GM21526 (cell line): ENCODE measurements around the gene TBX4.
"Not testable (repeated sequence)": the region's sequence is repeated elsewhere in the genome, so short reads cannot be mapped to it uniquely, and the experiment has no call there.

Experiments
- ATAC-seq: cut with Tn5 transposase; IDR thresholded peaks from one replicate; pipeline ENCODE4 v1.9.1; 2021; ENCODE audit warnings: moderate library complexity; ENCODE audit not compliant: unreplicated experiment, low FRiP score

TBX4 gene

DNA sequence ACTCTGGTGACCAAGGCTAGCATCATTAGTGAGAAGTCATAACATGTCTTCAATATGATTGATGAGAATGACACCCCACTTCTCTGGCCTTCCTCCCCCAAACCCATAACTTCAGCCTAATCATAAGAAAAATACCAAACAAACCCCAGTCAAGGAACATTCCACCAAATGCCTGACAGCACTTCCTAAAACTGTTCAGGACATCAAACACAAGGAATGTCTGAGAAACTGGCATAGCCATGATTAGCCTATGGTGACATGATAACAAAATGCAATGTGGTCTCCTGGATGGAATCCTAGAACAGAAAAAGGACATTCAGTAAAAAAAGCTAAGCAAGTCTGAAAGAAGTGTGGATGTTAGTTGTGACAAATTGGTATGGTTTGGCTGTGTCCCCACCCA is 24.7 kb upstream of the TBX4 start:
- no peak for ATAC-seq

DNA sequence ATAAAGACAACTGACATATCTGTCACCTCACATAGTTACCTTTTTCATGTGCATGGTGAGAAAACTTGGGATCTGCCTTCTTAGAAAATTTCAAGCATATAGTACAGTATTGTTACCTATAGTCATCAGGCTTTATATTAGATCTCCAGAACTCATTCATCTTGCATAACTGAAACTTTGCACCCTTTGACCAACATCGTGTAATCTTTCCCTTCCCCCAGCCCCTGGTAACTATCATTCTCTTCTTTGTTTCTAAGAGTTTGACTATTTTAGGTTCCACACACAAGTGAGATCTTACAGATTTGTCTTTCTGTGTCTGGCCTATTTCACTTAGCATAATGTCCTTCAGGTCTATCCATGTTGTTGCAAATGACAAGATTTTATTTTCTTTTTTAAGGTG is 22.9 kb upstream of the TBX4 start:
- no peak for ATAC-seq

DNA sequence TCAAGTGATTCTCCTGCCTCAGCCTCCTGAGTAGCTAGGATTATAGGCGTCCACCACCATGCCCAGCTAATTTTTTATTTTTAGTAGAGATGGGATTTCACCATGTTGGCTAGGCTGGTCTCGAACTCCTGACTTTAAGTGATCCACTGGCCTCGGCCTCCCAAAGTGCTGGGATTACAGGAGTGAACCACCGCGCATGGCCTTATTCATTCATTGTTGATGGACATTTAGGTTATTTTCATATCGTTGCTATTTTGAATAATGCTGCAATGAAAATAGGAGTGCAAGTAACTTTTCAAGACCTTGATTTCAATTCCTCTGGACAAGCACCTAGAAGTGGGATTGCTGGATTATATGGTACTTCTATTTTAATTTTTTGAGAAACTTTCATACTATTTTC is 22.4 kb upstream of the TBX4 start:
- ATAC-seq, result not testable (repeated sequence)

DNA sequence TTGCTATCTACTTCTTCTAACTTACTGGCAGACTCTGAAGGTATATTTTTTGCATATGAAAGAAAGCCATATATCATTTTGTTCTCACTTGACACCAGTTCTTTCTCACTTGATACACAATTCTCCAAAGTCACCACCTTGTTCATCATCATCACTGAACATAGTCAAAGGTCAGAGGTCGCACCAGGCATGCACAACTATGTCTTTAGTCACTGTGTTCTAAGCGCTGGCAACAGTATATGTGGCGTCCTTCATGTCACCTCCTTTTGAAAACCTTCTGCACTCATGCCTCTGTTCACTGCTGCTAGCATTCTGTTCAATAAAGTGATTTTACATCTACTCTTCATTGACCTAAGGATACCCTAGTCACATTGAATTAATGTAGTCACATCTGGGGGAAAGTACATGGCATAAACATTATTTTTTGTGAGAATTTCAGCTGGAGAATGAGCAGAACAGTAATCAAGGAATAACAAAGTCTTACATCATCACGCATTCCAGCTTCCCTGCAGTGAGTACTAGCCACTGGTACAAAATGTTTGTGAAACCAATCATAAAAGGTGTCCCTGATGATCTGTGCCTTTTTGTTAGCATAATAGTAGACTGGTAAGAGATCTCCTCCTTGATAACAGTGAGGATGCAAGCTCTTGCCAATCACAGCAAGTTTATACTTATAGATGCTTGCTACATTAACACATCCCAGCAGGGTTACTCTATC is 20.5 kb upstream of the TBX4 start:
- no peak for ATAC-seq

DNA sequence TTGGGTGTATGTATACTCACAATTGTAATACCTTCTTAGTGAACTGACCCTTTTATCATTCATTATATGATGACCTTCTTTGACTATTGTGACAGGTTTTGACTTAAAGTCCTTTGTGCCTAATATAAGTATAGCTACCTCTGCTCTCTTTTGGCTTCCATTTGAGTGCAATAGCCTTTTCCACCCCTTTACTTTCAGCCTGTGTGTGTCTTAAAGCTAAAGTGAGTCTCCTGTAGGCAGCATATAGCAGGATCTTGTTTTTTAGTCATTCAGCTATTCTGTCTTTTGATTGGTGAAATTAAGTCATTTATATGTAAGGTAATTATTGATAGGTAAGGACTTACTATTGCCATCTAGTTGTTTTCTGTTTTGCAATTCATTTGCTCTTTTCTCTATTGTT is 15.9 kb upstream of the TBX4 start:
- ATAC-seq, result no peak

DNA sequence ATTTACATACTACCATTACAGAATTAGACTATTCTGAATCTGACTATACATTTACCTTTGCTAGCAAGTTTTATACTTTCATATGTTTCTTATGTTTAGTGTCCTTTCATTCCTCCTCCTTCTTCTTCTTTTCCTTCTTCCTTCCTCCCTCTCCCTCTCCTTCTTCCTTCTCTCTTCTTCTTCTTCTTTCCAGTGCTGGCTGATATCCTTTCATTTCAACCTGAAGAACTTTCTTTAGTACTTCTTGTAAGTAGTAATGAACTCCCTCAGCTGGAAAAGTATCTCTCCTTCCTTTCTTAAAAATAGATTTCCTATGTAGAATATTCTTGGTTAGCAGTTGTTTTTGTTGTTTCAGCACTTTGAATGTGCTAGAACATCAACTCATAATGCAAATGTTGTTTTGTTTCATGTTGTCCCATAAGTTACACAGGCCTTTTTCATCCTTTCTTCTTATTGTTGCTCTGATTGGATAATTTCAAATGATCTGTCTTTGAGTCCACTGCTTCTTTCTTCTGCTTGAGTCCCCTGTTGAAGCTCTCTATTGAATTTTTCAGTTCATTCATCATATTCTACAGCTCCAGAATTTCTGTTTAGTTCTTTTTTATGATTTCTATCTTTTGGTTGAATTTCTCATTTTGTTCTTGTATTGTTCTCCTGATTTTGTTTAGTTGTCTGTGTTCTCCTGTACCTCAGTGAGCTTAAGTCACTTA is 15.1 kb upstream of the TBX4 start:
- no peak for ATAC-seq

DNA sequence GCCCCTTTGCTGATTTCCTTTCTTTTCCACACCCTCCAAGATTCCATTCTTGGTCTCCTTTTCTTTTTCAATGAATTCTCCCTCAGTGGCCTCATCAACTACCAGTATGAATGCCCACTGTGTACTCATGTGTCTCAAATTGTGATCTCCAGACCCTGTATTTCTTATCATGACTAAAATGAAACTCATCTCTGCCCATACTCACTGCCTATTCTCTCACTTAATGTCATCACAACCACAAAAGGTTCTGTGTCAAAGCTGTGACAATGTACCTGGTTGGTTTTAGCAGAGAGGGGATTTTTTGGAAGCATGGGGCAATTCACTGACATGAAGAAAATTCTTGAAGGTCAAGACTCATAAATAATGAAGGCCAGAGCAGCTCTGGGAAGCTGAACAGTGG is 11.5 kb upstream of the TBX4 start:
- no peak for ATAC-seq

DNA sequence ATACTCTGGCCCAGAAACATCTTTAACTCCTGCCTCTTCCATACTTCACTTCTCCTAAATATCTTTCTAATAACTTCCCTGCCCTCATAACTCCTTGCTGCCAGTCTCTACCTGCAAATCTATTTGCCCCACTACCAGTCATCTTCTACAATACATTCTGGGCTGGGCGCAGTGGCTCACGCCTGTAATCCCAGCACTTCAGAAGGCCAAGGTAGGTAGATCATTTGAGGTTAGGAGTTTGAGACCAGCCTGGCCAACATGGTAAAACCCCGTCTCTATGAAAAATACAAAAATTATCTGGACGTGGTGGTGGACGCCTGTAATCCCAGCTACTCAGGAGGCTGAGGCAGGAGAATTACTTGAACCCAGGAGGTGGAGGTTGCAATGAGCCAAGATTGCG is 10.7 kb upstream of the TBX4 start:
- not testable (repeated sequence) for ATAC-seq

DNA sequence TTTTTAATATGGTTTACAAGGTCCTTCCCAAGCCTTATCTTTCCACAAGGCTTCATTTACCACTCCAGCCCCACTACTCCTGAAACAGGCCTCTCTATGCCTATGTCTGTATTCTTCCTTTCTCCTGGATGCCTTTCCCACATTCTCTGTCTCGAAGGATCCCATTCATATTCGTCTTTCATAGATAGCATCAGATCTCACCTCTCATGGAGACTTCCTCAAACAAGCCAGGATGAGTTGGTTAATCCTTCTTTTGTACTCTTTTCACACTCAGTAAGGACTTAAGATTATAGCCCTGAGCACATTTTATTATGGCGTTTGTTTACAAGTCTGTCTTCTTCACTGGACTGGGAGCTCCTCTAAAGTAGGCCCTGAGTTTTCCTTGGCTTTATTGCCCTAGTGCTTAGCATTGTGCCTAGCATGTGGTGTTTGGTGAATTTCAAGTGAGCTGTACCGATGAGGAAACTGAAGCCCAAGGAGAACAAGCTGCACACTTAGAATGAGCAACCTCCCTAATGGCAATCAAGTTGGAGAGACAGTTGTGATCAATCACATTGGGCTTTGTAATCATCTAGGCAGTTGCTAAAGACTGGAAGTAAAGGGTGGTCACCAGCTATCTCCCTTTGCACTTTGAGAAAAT is 10.0 kb upstream of the TBX4 start:
- ATAC-seq, result no peak

DNA sequence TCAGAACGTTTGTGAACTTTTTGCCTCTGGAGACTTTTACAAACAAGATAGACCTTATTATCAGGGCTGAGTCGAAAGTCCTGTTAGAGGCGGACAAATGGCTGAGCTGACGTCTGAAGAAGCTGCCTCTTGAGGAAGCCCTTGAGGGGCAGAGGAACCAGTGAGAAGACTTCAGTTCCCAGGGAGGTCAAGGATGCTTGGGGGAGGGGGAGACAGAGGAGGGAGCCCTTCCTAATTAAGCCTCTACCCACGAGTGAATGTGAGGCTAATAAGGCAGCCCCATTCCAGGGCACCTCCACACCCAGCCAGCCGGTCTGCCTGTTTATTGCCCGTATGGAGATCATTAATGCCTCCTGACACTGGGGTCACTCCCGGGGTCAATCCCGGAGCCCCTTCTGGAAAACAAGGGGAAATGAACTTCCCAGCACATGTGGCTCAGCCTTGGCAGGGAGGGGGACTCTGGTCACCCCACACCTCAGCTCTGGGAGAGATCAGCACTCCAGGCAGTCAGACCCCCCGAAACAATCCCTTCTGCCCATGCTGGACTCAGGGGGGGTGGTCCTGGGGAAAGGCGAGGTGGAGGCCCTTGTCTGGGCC is 9.2 kb upstream of the TBX4 start:
- ATAC-seq, result no peak

DNA sequence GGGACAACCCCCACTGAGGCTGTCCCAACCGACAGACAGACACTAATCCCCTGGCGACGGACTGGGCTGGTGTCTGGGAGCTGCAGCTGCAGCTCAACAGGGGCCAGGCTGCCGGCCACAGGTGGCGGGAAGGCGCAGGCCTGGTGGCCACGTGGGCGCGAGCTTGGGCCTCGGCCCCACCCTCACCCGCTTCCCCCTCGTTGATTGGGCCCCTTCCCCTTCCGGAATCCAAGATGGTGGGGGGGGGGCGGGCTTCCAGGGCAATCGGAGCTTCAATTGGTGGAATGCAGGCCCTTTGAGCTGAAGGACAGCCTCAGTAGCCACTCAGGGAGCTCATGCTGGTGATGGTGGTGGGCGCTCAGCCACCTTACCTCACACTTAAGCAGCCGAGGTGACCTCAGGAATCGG is 8.7 kb upstream of the TBX4 start:
- no peak for ATAC-seq

DNA sequence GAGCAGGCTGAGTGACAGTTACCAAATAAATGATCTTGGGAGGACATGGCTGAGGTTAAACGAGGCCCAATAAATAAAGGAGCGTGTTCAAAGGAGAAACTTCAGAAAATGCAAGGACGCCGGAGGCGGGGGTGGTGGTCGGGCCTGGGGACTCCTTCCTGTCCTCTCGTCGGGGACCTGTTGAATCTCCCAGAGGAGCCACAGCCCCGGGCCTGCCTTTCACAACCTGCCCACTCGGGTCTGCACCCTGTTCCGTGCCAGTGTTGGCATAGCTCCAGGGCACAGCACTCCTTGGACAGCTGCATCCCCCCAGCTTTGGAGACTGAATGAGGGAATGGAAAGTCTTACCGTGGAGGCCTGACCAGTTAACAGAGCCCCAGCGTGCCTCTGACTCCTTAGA is 8.1 kb upstream of the TBX4 start:
- ATAC-seq, result no peak

DNA sequence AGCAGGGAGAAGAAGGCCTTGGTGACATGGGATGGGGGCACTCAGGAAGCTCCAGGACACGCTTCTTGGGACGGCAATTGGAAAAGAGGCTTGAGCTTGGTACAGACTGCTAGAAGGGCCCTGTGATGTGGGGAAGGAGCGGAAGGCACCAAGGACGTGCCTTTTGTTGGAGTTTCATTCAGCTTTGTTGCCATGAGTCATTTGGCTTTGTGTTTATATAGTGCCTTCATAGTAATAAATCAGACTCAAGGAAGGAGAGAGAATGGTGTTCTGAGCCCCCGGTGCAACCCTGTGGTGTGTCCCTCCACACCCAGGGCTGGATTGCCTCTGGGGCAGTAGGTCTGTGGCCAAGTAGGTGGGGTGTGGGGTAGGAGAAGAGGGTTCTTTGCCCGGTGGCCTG is 7.4 kb upstream of the TBX4 start:
- no peak for ATAC-seq

DNA sequence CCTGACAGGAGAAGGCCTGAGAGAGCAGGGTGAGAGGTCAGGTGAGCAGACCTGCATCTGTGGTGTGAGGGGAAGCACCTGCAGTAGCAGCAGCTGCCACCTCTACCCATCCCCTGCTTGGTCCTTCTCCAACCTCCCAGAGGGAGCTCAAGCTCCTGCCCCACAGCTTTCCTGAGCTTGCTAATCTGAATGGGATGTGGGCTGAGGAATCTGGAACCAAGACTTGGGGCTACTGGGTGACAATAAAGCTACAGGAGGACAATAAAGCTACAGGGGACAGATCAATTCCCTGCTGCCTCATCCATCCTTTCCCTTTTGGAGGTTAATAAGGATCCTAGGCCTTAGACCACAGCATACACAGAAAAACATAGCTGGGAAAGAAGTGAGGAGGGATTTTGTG is 4.9 kb upstream of the TBX4 start:
- no peak for ATAC-seq

DNA sequence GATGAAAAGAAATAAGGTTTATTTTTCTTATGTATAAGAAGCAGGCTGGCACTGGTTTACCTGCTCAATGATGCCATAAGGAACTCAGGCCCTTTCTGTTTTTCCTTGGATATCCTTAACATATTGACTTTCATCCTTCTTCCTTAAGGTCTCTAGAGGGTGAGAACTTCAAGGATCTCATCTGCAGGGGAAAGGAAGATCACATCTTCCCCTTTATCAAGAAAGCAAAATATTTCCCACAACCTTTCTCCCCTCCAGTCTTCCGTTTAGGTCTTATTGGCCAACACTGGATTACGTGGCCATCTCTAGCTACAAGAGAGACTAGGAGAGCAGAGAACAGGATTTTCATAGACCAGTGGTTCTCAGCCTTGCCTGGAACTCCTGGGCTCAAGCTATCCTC is 4.2 kb upstream of the TBX4 start:
- no peak for ATAC-seq

DNA sequence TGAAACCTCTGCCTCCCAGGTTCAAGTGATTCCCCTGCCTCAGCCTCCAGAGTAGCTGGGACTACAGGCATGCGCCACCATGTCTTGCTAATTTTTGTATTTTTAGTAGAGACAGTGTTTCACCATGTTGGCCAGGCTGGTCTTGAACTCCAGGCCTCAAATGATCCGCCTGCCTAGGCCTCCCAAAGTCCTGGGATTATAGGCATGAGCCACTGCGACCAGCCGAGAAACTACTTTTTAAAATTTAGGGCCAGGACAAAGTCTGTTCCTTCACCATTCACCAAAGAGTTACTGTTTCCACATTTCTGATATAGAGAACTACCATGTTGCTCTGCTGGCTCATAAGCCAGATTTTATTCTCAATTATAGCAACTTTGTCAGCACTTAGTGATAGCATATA is 3.1 kb upstream of the TBX4 start:
- not testable (repeated sequence) for ATAC-seq

DNA sequence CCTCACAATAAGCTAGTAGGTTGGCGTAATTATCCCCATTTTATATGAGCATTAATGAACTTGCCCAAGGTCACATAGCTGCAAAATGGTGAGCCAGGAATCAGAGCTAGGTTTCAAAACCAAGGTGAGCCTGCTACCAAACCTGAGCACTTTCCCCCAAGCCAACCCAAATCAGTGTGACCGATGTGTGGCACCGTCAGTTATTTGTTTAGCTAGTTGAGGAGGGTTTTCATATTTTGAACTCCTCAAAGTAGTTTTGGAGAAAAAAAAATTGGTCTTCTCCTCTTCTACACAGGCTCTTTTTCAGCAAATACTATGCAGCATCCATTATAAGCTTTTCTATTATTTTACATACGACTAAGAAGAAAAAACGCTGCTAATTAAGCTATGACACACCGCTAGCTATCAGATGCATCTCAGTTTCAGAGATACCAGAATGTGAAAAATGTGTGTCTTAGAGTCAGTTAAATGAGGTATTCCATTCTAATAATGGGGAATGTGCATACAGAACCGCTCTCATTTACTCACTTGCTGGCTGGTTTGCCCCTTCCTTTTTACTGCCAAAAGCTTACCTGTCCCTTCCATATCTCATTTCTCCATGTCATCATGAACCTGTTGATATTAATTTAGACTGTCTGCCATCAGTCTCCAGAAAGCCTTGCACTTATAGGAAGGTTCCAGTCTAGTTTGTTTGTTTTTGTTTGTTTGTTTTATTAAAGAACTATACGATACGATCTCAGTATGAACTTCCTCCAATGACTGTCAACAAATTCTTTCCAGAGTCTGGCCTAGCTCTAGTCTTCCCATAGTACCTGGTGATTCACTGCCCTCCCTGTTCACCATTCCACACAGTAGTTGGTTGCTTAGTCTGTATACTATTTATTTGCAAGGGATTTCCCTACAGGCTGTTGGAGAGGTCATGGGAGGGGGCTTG is 2.2 kb upstream of the TBX4 start:
- no peak for ATAC-seq

DNA sequence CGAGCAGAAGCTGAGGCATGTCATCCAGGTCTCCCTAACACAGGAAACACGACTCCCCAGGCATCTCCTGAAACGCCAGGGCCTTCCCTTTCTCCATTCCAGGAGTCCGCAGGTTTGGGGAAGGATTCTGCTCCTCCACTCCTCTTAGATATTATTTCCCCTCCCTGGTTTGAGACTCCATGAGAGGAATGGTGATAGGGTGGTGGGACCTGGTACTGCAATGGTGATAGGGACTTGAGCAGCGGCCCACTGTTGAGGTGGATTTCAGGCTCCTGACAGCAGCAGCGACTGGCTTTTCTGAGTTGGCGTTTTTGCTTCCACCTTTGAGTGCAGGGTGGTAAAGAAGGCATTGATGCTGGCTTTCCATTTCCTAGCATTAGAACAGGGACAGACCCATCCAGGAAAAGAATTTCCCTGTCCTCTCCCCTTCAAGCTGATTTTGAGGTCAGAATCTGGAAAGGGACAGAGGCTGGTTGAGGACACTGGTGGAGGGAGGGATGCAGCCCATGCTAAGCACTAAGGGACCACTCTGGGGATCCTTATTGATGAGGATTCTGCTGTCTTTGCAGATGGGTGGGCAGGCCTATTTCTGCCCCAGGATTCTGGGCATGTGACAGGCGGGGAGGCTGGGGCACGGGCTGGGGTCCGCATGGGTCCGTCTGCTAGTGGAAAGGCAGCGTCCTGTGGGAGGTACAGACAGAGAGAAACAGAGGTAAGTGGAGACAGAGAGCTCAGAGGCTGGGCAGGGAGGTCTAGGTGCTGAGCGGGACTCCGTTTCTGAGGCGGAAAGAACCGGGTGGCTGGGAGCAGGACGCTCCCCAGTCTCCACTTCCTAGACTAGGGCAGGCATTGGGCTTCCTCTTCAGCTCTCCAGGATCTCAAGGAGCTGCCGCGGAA is 1.3 kb upstream of the TBX4 start:
- no peak for ATAC-seq

DNA sequence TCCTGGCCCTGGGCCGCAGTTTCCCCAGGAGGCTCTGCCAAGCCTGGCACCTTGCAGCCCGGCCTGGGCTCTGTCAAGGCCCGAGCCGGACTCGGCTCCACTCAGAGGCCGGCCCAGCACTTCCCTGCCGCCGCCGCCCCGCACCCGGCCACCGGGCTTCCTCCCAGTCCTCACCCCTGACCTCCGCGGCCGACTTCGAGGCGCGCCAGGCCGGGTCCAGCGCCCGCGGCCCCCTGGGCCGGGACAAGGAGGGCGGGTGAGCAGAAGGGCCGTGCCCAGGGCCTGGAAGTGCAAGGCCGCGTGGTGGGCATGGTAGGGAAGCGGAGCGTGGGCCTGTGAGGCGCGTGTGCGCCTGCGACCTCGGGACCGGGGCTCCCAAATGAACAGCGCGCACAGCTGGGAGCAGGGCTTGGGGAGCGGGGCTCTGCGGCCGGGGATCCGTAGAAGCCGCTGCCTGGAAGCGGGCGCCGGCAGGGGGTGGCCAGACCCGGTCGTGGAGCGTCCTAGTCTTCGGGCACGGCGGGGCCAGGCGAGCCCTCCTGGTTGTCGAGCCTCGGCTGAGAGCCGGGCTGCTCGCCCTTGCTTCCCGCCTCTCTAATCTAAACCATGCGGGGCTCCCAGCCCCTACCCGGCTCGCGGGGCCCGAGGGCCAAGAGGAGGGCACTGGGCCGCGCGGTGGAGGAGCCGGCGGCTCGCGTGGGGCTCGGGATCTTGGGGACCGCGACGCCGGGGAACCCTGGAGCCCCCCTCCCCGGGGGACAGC is 503 bp upstream of the TBX4 start:
- ATAC-seq, result no peak
